GM23248 (cell line): ENCODE results near the gene CYP2U1. TPM values are rescaled to one million over a fixed set of nuclear protein-coding genes. Genes with fewer than 3 reads are reported as not detected.
"Not testable (repeated sequence)": the region's sequence is repeated elsewhere in the genome, so short reads cannot be mapped to it uniquely, and the experiment has no call there.

Experiments
- DNase-seq: peaks from one replicate; pipeline ENCODE4 v3.0.0-alpha.2; 2015
- H2AFZ ChIP-seq: fragments of 200-600 bp; sonication (generic); 2 replicates; pipeline ENCODE4 v1.6.1; 2016; ENCODE audit warnings: antibody characterized with exemption
- H3F3A ChIP-seq: fragments of 200-600 bp; sonication (generic); 2 replicates; pipeline ENCODE4 v1.6.1; 2016; ENCODE audit warnings: mild to moderate bottlenecking, antibody characterized with exemption, mixed run types; ENCODE audit not compliant: insufficient read depth
- H3K27ac ChIP-seq: fragments of 200-600 bp; sonication (generic); 2 replicates; pipeline ENCODE4 v1.5.1; 2016; ENCODE audit warnings: mild to moderate bottlenecking
- H3K27me3 ChIP-seq: fragments of 200-600 bp; sonication (generic); replicated peaks from 2 replicates; pipeline ENCODE4 v1.6.1; 2016; ENCODE audit warnings: mild to moderate bottlenecking; ENCODE audit not compliant: insufficient read depth
- H3K36me3 ChIP-seq: fragments of 200-600 bp; sonication (generic); 2 replicates; pipeline ENCODE4 v1.6.1; 2016; ENCODE audit warnings: low read depth, mild to moderate bottlenecking
- H3K4me1 ChIP-seq: fragments of 200-600 bp; sonication (generic); 2 replicates; pipeline ENCODE4 v1.6.1; 2016; ENCODE audit warnings: mild to moderate bottlenecking; ENCODE audit not compliant: insufficient read depth
- H3K4me2 ChIP-seq: fragments of 200-600 bp; sonication (generic); one replicate; pipeline ENCODE4 v1.6.1; 2016; ENCODE audit warnings: mild to moderate bottlenecking; ENCODE audit not compliant: unreplicated experiment
- H3K4me3 ChIP-seq: fragments of 200-600 bp; sonication (generic); 2 replicates; pipeline ENCODE4 v1.5.1; 2016; ENCODE audit warnings: mild to moderate bottlenecking
- H3K79me2 ChIP-seq: fragments of 200-600 bp; sonication (generic); 2 replicates; pipeline ENCODE4 v1.6.1; 2016; ENCODE audit warnings: mild to moderate bottlenecking; ENCODE audit not compliant: insufficient read depth
- H3K9ac ChIP-seq: fragments of 200-600 bp; sonication (generic); 2 replicates; pipeline ENCODE4 v1.6.1; 2016; ENCODE audit warnings: mild to moderate bottlenecking
- H3K9me2 ChIP-seq: fragments of 200-600 bp; sonication (generic); 2 replicates; pipeline ENCODE4 v1.6.1; 2016; ENCODE audit warnings: mixed run types, mild to moderate bottlenecking, moderate library complexity; ENCODE audit not compliant: insufficient read depth
- H3K9me3 ChIP-seq: fragments of 200-600 bp; sonication (generic); one replicate; pipeline ENCODE4 v1.6.1; 2017; ENCODE audit warnings: low read depth
- H4K20me1 ChIP-seq: fragments of 200-600 bp; sonication (generic); 2 replicates; pipeline ENCODE4 v1.6.0; 2016; ENCODE audit not compliant: insufficient read depth
- EZH2 ChIP-seq: fragments of 200-600 bp; sonication (generic); IDR thresholded peaks from 2 replicates; pipeline ENCODE4 v1.6.1; 2018; ENCODE audit warnings: antibody characterized with exemption, mild to moderate bottlenecking; ENCODE audit not compliant: insufficient read depth, poor library complexity, severe bottlenecking
- EZH2phosphoT487 ChIP-seq: fragments of 200-600 bp; sonication (generic); IDR thresholded peaks from 2 replicates; pipeline ENCODE4 v1.6.1; 2018; ENCODE audit warnings: antibody characterized with exemption, moderate library complexity, mild to moderate bottlenecking, low read depth; ENCODE audit not compliant: insufficient read depth
- WGBS, 2 experiments: methylation state at CpG; one replicate each; pipeline ENCODE4 v1.1.6; 2015 to 2017; ENCODE audit warnings: low lambda C conversion rate in 2 of 2, low coverage in 1 of 2; ENCODE audit errors: missing lambda C conversion rate in 2 of 2; 5-methylcytosine and 5-hydroxymethylcytosine counted together
- in situ Hi-C: fragments of 300-500 bp; cut with MboI; formaldehyde crosslinking; loops from 2 replicates; pipeline ENCODE4 v1.15.0; 2020
- polyA plus RNA-seq: library from polyadenylated mRNA; unstranded; fragments of >200 nt; fragmentation: Nextera tagmentation; extraction: Ambion mirVana; gene quantifications from 2 replicates; pipeline ENCODE4 v1.2.1, GENCODE V29; 2016
- total RNA-seq: library from RNA; depleted of rRNA; stranded (reverse); fragments of >200 nt; shearing (Covaris generic); gene quantifications from 2 replicates; pipeline ENCODE4 v1.2.3, GENCODE V29; 2014

The CYP2U1 gene
- total and polyA plus RNA-seq, 2 experiments from 2014 or later: 7.1 to 8.6 TPM

- H3K9ac ChIP-seq: no peak overlapping the region
- WGBS, 2 experiments: 91% methylated on average over 2 of the region's 2 CpGs
- in situ Hi-C loops: no loop called here
Observed at GRCh38 chr4:107950746-107951540, 19.6 kb downstream of the CYP2U1 start.

GRCh38 chr4:107951551-107951950 lies 20.2 kb downstream of the CYP2U1 start:
- Histone ChIP-seq H3K4me3 (no peak overlapping the region), H2AFZ (0 out of 2 replicates have a peak overlapping the region, but pooled peaks have one; percentile 8), H4K20me1 (no peaks in the 10 kb centered on the region), H3K9me3 (no peaks in the 10 kb centered on the region), H3K27ac (peak overlapping the region; percentile 48), H3K9me2 (no peaks in the 10 kb centered on the region), H3K9ac (no peak overlapping the region), H3K4me2 (peak overlapping the region; percentile 22), H3K27me3 (no peaks in the 10 kb centered on the region), H3K36me3 (no peaks in the 10 kb centered on the region), H3K4me1 (peaks cover 27% of the 10 kb centered on the region), H3F3A (peaks cover 24% of the 10 kb centered on the region), H3K79me2 (no peaks in the 10 kb centered on the region)
- peak; percentile 84 for DNase-seq
- in situ Hi-C loops: no loop called here
- TF ChIP-seq EZH2phosphoT487: no peak
- TF ChIP-seq EZH2: no peak

More at GRCh38 chr4:107950746-107951540, 19.6 kb downstream of the CYP2U1 start:
- no peaks in the 10 kb centered on the region for H3K36me3 ChIP-seq
- H3K9me3 ChIP-seq: no peaks in the 10 kb centered on the region
- no peaks in the 10 kb centered on the region for H3K9me2 ChIP-seq
- H4K20me1 ChIP-seq: no peaks in the 10 kb centered on the region
- no peaks in the 10 kb centered on the region for H3K79me2 ChIP-seq
- H2AFZ ChIP-seq: 0 out of 2 replicates have a peak overlapping the region, but pooled peaks have one; percentile 8
- DNase-seq: peak; percentile 53
- H3K4me2 ChIP-seq: peak overlapping the region; percentile 22
- no peaks in the 10 kb centered on the region for H3K27me3 ChIP-seq
- no peak overlapping the region for H3K4me3 ChIP-seq
- H3K4me1 ChIP-seq: peaks cover 27% of the 10 kb centered on the region
- TF ChIP-seq EZH2 (no peak), EZH2phosphoT487 (no peak)
- H3F3A ChIP-seq: peaks cover 24% of the 10 kb centered on the region
- H3K27ac ChIP-seq: peak overlapping the region; percentile 48

GRCh38 chr4:107956011-107956410 lies 24.7 kb downstream of the CYP2U1 start:
- WGBS, 2 experiments: 33 to 56% methylated on average over 1 of the region's 1 CpG
- H3K9me2 ChIP-seq: no peaks in the 10 kb centered on the region
- DNase-seq: no peak
- TF ChIP-seq EZH2 (no peak), EZH2phosphoT487 (no peak)
- H4K20me1 ChIP-seq: no peaks in the 10 kb centered on the region
- in situ Hi-C loops: no loop called here
- H2AFZ ChIP-seq: no peak overlapping the region
- no peak overlapping the region for H3K4me3 ChIP-seq
- no peaks in the 10 kb centered on the region for H3K9me3 ChIP-seq
- no peaks in the 10 kb centered on the region for H3K36me3 ChIP-seq
- H3K79me2 ChIP-seq: no peaks in the 10 kb centered on the region
- H3K4me1 ChIP-seq: peaks cover 16% of the 10 kb centered on the region
- H3K27me3 ChIP-seq: no peaks in the 10 kb centered on the region
- no peak overlapping the region for H3K27ac ChIP-seq
- no peak overlapping the region for H3K4me2 ChIP-seq
- peaks cover 13% of the 10 kb centered on the region for H3F3A ChIP-seq
- H3K9ac ChIP-seq: no peak overlapping the region

GRCh38 chr4:107966903-107967302 lies 35.6 kb downstream of the CYP2U1 start:
- Histone ChIP-seq H3K27ac (no peak overlapping the region), H3K9me3 (no peaks in the 10 kb centered on the region), H3K79me2 (no peaks in the 10 kb centered on the region), H3K27me3 (no peaks in the 10 kb centered on the region), H4K20me1 (no peaks in the 10 kb centered on the region), H3F3A (no peaks in the 10 kb centered on the region), H3K9ac (no peak overlapping the region), H3K4me2 (no peak overlapping the region), H3K36me3 (no peaks in the 10 kb centered on the region), H2AFZ (no peak overlapping the region), H3K4me3 (no peak overlapping the region), H3K4me1 (no peaks in the 10 kb centered on the region), H3K9me2 (no peaks in the 10 kb centered on the region)
- 26 to 32% methylated on average over 4 of the region's 4 CpGs for WGBS, 2 experiments
- DNase-seq: no peak
- TF ChIP-seq EZH2 (no peak), EZH2phosphoT487 (no peak)
- in situ Hi-C loops: no loop called here

DNA sequence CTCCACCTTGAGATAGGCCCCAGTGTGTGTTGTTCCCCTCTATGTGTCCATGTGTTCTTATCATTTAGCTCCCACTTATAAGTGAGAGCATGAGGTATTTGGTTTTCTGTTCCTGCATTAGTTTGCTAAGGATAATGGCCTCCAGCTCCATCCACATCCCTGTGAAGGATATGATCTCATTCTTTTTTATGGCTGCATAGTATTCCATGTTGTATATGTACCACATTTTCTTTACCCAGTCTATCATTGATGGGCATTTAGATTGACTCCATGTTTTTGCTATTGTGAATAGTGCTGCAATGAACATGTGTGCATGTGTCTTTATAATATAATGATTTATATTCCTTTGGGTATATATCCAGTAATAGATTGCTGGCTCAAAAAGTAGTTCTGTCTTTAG lies 36.2 kb downstream of the CYP2U1 start:
- DNase-seq, H3F3A ChIP-seq, H3K4me2 ChIP-seq, H3K9me3 ChIP-seq, H3K4me1 ChIP-seq, H3K9me2 ChIP-seq, H3K27me3 ChIP-seq, H2AFZ ChIP-seq, H3K9ac ChIP-seq, H3K27ac ChIP-seq, H3K36me3 ChIP-seq, H4K20me1 ChIP-seq, in situ Hi-C loops, H3K4me3 ChIP-seq, H3K79me2 ChIP-seq: not testable (repeated sequence)

- H3K27ac ChIP-seq, in situ Hi-C loops, H3K9ac ChIP-seq, H3F3A ChIP-seq, H3K27me3 ChIP-seq, H3K4me2 ChIP-seq, H3K36me3 ChIP-seq, H3K9me2 ChIP-seq, H3K4me1 ChIP-seq, H3K9me3 ChIP-seq, H3K79me2 ChIP-seq, H3K4me3 ChIP-seq, H4K20me1 ChIP-seq, H2AFZ ChIP-seq, DNase-seq: not testable (repeated sequence)
- 78 to 86% methylated on average over 1 of the region's 1 CpG for WGBS, 2 experiments
Observed at GRCh38 chr4:107967921-107968320, 36.6 kb downstream of the CYP2U1 start.
